Activated T-cell treated with anti-CD3 and anti-CD28 coated beads, Interleukin-2, amount 50 U/mL, for 72 hours (primary cell): ENCODE data around the gene VAV2. TPM values are rescaled to one million over a fixed set of nuclear protein-coding genes. Genes with fewer than 3 reads are reported as not detected.

Source experiments
- ATAC-seq, 2 donors: fragments of 150-1000 bp; cut with Tn5 transposase; replicated peaks in 1 of 2; 2 replicates each; pipeline ENCODE4 v1.10.0; 2021; ENCODE audit warnings: moderate library complexity in 2 of 2, mild to moderate bottlenecking in 1 of 2
- DNase-seq, 2 donors: peaks; one replicate each; pipeline ENCODE4 v3.0.0; 2021 to 2022; ENCODE audit warnings: mixed read lengths in 1 of 2
- H3K27ac Mint-ChIP-seq: one replicate; pipeline ENCODE4 v1.8.0; 2022; ENCODE audit warnings: mild to moderate bottlenecking, moderate library complexity, mixed read lengths
- H3K27me3 Mint-ChIP-seq: one replicate; pipeline ENCODE4 v1.8.0; 2022; ENCODE audit warnings: low read depth, mixed read lengths
- H3K36me3 Mint-ChIP-seq, 2 donors: one replicate each; pipeline ENCODE4 v1.8.0; 2022; ENCODE audit warnings: mixed read lengths in 2 of 2, mild to moderate bottlenecking in 1 of 2; ENCODE audit not compliant: insufficient read depth in 2 of 2
- H3K4me1 Mint-ChIP-seq: one replicate; pipeline ENCODE4 v1.8.0; 2022; ENCODE audit warnings: low read depth, mixed read lengths
- H3K4me3 Mint-ChIP-seq, 2 donors: one replicate each; pipeline ENCODE4 v1.8.0; 2022; ENCODE audit warnings: mild to moderate bottlenecking in 2 of 2, mixed read lengths in 2 of 2, moderate library complexity in 2 of 2
- H3K9me3 Mint-ChIP-seq, 2 donors: one replicate each; pipeline ENCODE4 v1.8.0; 2022; ENCODE audit warnings: mixed read lengths in 2 of 2
- total RNA-seq, 2 donors: library from RNA; stranded (reverse); gene quantifications; one replicate each; pipeline ENCODE4 v1.2.3, GENCODE V29; 2022

VAV2 gene
- total RNA-seq, 2 donors from 2014 or later: 4.6 to 5.1 TPM

- DNase-seq (no peak), ATAC-seq (no peak)
- Mint-ChIP-seq H3K4me3 (no peak overlapping the region), H3K36me3 (no peaks in the 10 kb centered on the region), H3K4me1 (peaks cover 13% of the 10 kb centered on the region), H3K27me3 (no peaks in the 10 kb centered on the region), H3K27ac (no peak overlapping the region), H3K9me3 (no peaks in the 10 kb centered on the region)
Measured at GRCh38 chr9:133950192-133950591, 41.9 kb downstream of the VAV2 start.

GRCh38 chr9:133949486-133950061 is 42.5 kb downstream of the VAV2 start:
- Mint-ChIP-seq H3K27ac (no peak overlapping the region), H3K4me3 (no peak overlapping the region), H3K27me3 (no peaks in the 10 kb centered on the region), H3K4me1 (peaks cover 8% of the 10 kb centered on the region), H3K36me3 (no peaks in the 10 kb centered on the region), H3K9me3 (no peaks in the 10 kb centered on the region)
- ATAC-seq: no peak
- DNase-seq: no peak

GRCh38 chr9:133948561-133949485 is 43.3 kb downstream of the VAV2 start:
- no peak for DNase-seq
- no peak overlapping the region for H3K27ac Mint-ChIP-seq
- no peaks in the 10 kb centered on the region for H3K27me3 Mint-ChIP-seq
- no peaks in the 10 kb centered on the region for H3K36me3 Mint-ChIP-seq
- H3K4me1 Mint-ChIP-seq: peaks cover under 1% of the 10 kb centered on the region
- ATAC-seq: no peak
- no peak overlapping the region for H3K4me3 Mint-ChIP-seq
- H3K9me3 Mint-ChIP-seq: no peaks in the 10 kb centered on the region

- Mint-ChIP-seq H3K27me3 (no peaks in the 10 kb centered on the region), H3K36me3 (no peaks in the 10 kb centered on the region), H3K4me1 (no peaks in the 10 kb centered on the region), H3K4me3 (no peak overlapping the region), H3K9me3 (no peaks in the 10 kb centered on the region), H3K27ac (no peak overlapping the region)
- ATAC-seq (no peak), DNase-seq (no peak)
Measured at GRCh38 chr9:133948131-133948530, 44.0 kb downstream of the VAV2 start.

- H3K27ac Mint-ChIP-seq: no peak overlapping the region
- H3K4me3 Mint-ChIP-seq: no peak overlapping the region
- H3K4me1 Mint-ChIP-seq: no peaks in the 10 kb centered on the region
- DNase-seq (no peak), ATAC-seq (no peak)
- no peaks in the 10 kb centered on the region for H3K9me3 Mint-ChIP-seq
- H3K27me3 Mint-ChIP-seq: no peaks in the 10 kb centered on the region
- H3K36me3 Mint-ChIP-seq: no peaks in the 10 kb centered on the region
Measured at GRCh38 chr9:133946840-133947486, 45.2 kb downstream of the VAV2 start.

GRCh38 chr9:133945977-133946753 is 46.0 kb downstream of the VAV2 start:
- Mint-ChIP-seq H3K36me3 (no peaks in the 10 kb centered on the region), H3K27me3 (no peaks in the 10 kb centered on the region), H3K9me3 (no peaks in the 10 kb centered on the region), H3K4me1 (no peaks in the 10 kb centered on the region), H3K27ac (no peak overlapping the region), H3K4me3 (no peak overlapping the region)
- ATAC-seq (no peak), DNase-seq (no peak)

- H3K4me1 Mint-ChIP-seq: no peaks in the 10 kb centered on the region
- no peaks in the 10 kb centered on the region for H3K27me3 Mint-ChIP-seq
- H3K27ac Mint-ChIP-seq: no peak overlapping the region
- no peaks in the 10 kb centered on the region for H3K9me3 Mint-ChIP-seq
- no peak for ATAC-seq
- no peaks in the 10 kb centered on the region for H3K36me3 Mint-ChIP-seq
- no peak overlapping the region for H3K4me3 Mint-ChIP-seq
- no peak for DNase-seq
Measured at GRCh38 chr9:133945314-133945975, 46.7 kb downstream of the VAV2 start.

GRCh38 chr9:133944746-133945135 is 47.4 kb downstream of the VAV2 start:
- ATAC-seq: no peak
- H3K27me3 Mint-ChIP-seq: no peaks in the 10 kb centered on the region
- no peaks in the 10 kb centered on the region for H3K4me1 Mint-ChIP-seq
- no peak for DNase-seq
- H3K36me3 Mint-ChIP-seq: no peaks in the 10 kb centered on the region
- H3K4me3 Mint-ChIP-seq: no peak overlapping the region
- H3K27ac Mint-ChIP-seq: no peak overlapping the region
- H3K9me3 Mint-ChIP-seq: no peaks in the 10 kb centered on the region

GRCh38 chr9:133943781-133944745 is 48.1 kb downstream of the VAV2 start:
- H3K27ac Mint-ChIP-seq: no peak overlapping the region
- no peaks in the 10 kb centered on the region for H3K27me3 Mint-ChIP-seq
- no peaks in the 10 kb centered on the region for H3K36me3 Mint-ChIP-seq
- ATAC-seq (no peak), DNase-seq (no peak)
- H3K4me3 Mint-ChIP-seq: no peak overlapping the region
- no peaks in the 10 kb centered on the region for H3K9me3 Mint-ChIP-seq
- H3K4me1 Mint-ChIP-seq: no peaks in the 10 kb centered on the region

GRCh38 chr9:133943036-133943780 is 48.9 kb downstream of the VAV2 start:
- Mint-ChIP-seq H3K27ac (no peak overlapping the region), H3K4me1 (no peaks in the 10 kb centered on the region), H3K9me3 (no peaks in the 10 kb centered on the region), H3K4me3 (no peak overlapping the region), H3K27me3 (no peaks in the 10 kb centered on the region), H3K36me3 (no peaks in the 10 kb centered on the region)
- no peak for ATAC-seq
- DNase-seq: no peak

GRCh38 chr9:133942206-133942975 is 49.7 kb downstream of the VAV2 start:
- Mint-ChIP-seq H3K4me3 (no peak overlapping the region), H3K27me3 (no peaks in the 10 kb centered on the region), H3K9me3 (no peaks in the 10 kb centered on the region), H3K4me1 (no peaks in the 10 kb centered on the region), H3K36me3 (no peaks in the 10 kb centered on the region), H3K27ac (no peak overlapping the region)
- ATAC-seq (no peak), DNase-seq (no peak)
